Measurements from ENCODE around the gene JAKMIP1.

JAKMIP1 gene

DNA sequence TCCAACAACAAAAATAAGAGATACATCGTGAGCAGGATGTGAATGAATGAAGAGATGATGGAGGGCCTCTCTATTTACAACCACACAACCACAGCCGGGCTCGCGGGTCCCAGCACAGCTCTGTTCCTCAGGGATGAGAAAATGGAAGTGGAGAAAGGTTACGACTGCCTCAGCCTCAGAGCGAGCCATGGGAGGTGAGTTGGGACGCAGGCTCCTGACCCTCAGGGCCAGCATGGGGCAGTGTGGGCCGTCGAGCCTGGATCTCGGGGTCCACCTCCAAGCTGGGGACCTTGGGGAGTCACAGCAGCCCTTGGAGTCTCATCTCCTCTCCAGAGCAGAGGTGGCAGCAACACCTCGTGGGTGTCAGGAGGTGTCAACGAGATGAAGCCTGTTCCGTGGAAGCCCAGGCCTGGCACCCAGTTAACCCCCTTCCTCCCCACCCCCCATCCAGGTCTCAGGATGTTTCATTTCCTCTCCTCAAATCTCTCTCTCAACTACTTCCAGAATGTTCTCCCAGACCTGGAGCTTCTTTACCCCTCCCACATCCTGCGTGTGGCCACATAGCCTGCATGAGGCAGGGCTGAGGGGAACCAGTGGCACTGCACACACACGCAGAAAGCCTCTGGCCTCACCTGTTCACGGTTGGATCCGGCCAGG is 208.1 kb downstream of the JAKMIP1 start:
- no peak overlapping the region for H3K27ac ChIP-seq (ENCODE audit: insufficient read depth, low read length, poor library complexity, severe bottlenecking)
- DNase-seq, result no peak
- H3K36me3 ChIP-seq (ENCODE audit: control insufficient read depth, insufficient read depth, low read length), result no peaks in the 10 kb centered on the region
- H3K4me1 ChIP-seq (ENCODE audit: control insufficient read depth, insufficient read depth, low read length, poor library complexity, severe bottlenecking), result no peaks in the 10 kb centered on the region
- H3K4me3 ChIP-seq (ENCODE audit: insufficient read depth, low read depth, low read length, poor library complexity, severe bottlenecking), result no peak overlapping the region
- no peaks in the 10 kb centered on the region for H3K9me3 ChIP-seq (ENCODE audit: control insufficient read depth, low read length)
- no peaks in the 10 kb centered on the region for H3K27me3 ChIP-seq (replicated peaks; ENCODE audit: control insufficient read depth, insufficient read depth, low read length, poor library complexity, severe bottlenecking)

GRCh38 chr4:5991405-5991804 is 208.9 kb downstream of the JAKMIP1 start:
- DNase-seq, result no peak

GRCh38 chr4:5990446-5991160 is 209.7 kb downstream of the JAKMIP1 start:
- Histone ChIP-seq H3K27ac (ENCODE audit: insufficient read depth, low read length, poor library complexity, severe bottlenecking) (no peak overlapping the region), H3K4me3 (ENCODE audit: insufficient read depth, low read depth, low read length, poor library complexity, severe bottlenecking) (no peak overlapping the region), H3K9me3 (ENCODE audit: control insufficient read depth, low read length) (no peaks in the 10 kb centered on the region), H3K36me3 (ENCODE audit: control insufficient read depth, insufficient read depth, low read length) (no peaks in the 10 kb centered on the region), H3K4me1 (ENCODE audit: control insufficient read depth, insufficient read depth, low read length, poor library complexity, severe bottlenecking) (no peaks in the 10 kb centered on the region), H3K27me3 (replicated peaks; ENCODE audit: control insufficient read depth, insufficient read depth, low read length, poor library complexity, severe bottlenecking) (no peaks in the 10 kb centered on the region)
- no peak for DNase-seq

More at GRCh38 chr4:5991405-5991804, 208.9 kb downstream of the JAKMIP1 start:
- no peaks in the 10 kb centered on the region for H3K4me1 ChIP-seq (ENCODE audit: control insufficient read depth, insufficient read depth, low read length, poor library complexity, severe bottlenecking)
- H3K9me3 ChIP-seq (ENCODE audit: control insufficient read depth, low read length), result no peaks in the 10 kb centered on the region
- no peak overlapping the region for H3K27ac ChIP-seq (ENCODE audit: insufficient read depth, low read length, poor library complexity, severe bottlenecking)
- H3K36me3 ChIP-seq (ENCODE audit: control insufficient read depth, insufficient read depth, low read length), result no peaks in the 10 kb centered on the region
- H3K4me3 ChIP-seq (ENCODE audit: insufficient read depth, low read depth, low read length, poor library complexity, severe bottlenecking), result no peak overlapping the region
- no peaks in the 10 kb centered on the region for H3K27me3 ChIP-seq (replicated peaks; ENCODE audit: control insufficient read depth, insufficient read depth, low read length, poor library complexity, severe bottlenecking)

DNA sequence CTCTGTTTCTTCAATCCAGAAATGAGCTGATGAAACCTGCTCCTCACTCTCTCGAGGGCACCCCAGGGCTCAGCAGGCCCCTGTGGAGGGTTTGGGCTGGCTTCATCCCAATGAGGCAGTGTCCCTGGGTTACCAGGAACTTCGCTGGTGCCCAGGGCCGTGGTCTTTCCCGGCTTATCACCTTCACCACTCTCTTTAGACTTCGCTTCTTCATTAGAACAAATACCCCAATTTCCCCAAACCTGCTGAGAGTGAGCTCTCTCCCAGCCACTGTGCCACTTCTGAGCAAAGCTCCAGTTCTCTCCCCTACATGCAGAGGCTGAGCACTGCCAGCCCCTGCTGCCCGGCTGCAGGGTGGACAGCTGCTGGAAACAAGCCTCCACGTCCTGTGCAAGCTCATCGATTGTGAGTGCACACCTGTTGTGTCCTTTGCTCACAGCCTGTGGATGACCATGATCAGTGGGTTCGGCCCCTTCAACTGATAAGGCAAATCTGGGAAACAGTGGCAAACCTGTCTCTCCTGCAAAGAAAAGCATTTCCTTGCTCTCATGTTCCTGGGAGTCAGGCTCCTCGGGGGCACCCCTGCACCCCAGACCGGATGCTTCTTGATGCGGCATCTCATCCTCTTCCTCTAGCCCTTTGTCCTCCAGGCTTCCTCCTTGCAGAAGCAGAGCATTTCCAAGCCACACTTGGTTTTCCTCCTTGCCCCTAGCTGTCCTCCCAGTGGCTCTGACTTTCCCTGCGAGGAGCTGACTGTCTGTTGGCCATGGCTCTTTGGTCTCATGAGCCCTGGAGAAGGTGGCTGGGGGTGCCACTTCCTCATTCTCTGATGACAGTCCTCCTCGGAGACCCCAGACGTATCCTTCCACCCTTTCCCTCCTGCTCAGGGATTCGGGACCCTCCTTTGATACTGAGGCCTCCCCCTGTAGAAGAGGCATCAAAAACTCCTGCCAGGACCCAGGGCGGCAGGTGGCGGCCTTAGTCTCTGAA is 210.8 kb downstream of the JAKMIP1 start:
- H3K4me3 ChIP-seq (ENCODE audit: insufficient read depth, low read depth, low read length, poor library complexity, severe bottlenecking), result no peak overlapping the region
- H3K27ac ChIP-seq (ENCODE audit: insufficient read depth, low read length, poor library complexity, severe bottlenecking), result no peak overlapping the region
- H3K36me3 ChIP-seq (ENCODE audit: control insufficient read depth, insufficient read depth, low read length), result no peaks in the 10 kb centered on the region
- DNase-seq, result no peak
- no peaks in the 10 kb centered on the region for H3K9me3 ChIP-seq (ENCODE audit: control insufficient read depth, low read length)
- H3K27me3 ChIP-seq (replicated peaks; ENCODE audit: control insufficient read depth, insufficient read depth, low read length, poor library complexity, severe bottlenecking), result no peaks in the 10 kb centered on the region
- no peaks in the 10 kb centered on the region for H3K4me1 ChIP-seq (ENCODE audit: control insufficient read depth, insufficient read depth, low read length, poor library complexity, severe bottlenecking)

DNA sequence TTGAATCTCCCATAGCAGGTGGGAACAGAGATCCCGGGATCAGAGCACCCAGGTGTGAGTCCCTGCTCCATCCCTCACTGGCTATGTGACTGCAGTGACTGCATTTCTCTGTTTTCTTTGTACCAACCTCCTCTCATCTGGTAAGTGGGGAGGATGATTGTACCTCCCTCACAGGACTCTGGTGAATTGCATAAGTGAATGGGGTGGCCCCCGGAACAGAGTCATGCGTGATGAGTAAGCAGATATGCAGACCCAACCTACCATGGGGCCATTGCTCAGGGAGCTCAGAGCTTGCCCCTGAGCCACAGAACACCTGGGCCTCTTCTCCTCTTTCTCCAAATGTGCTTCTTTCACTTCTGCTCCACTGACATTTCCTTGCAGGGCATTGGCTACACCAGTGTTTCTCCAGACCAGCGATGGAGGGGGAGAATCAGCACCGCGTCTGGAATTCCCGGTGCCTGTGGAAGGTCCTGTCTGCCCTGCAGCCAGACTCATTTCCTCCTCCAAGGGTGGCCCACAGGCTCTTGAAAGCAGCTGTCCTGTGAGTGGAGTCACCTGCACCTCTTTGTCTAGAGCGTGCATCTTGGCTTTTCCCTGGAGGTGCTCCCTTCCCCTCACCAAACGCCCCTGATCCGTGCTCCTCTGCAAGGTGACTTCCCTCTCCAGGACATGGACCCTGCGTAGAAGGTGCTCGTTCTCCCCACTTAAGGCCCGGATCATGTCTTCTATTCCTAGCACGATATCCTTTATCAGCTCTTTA is 212.1 kb downstream of the JAKMIP1 start:
- Histone ChIP-seq H3K27me3 (replicated peaks; ENCODE audit: control insufficient read depth, insufficient read depth, low read length, poor library complexity, severe bottlenecking) (no peaks in the 10 kb centered on the region), H3K4me1 (ENCODE audit: control insufficient read depth, insufficient read depth, low read length, poor library complexity, severe bottlenecking) (no peaks in the 10 kb centered on the region), H3K36me3 (ENCODE audit: control insufficient read depth, insufficient read depth, low read length) (no peaks in the 10 kb centered on the region), H3K9me3 (ENCODE audit: control insufficient read depth, low read length) (no peaks in the 10 kb centered on the region), H3K4me3 (ENCODE audit: insufficient read depth, low read depth, low read length, poor library complexity, severe bottlenecking) (no peak overlapping the region), H3K27ac (ENCODE audit: insufficient read depth, low read length, poor library complexity, severe bottlenecking) (no peak overlapping the region)
- DNase-seq, result no peak

DNA sequence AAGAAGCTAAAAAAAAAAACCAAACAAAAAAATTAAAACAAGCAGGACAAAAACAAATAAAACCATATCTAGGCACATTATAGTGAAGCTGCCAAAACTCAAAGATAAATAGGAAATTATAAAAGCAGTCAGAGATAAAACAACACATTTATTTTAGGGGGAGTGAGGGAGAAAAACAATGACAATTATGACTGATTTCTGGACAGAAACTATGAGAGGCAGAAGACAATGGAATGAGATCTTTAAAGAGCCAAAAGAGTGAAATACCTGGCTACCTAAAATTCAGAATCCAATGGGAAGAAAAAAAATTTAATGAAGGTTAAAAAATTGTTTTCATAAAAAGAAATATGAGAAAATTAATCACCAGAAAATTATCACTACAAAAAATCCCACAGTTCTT is 215.5 kb downstream of the JAKMIP1 start:
- H3K4me3 ChIP-seq (ENCODE audit: insufficient read depth, low read depth, low read length, poor library complexity, severe bottlenecking), result no peak overlapping the region
- H3K9me3 ChIP-seq (ENCODE audit: control insufficient read depth, low read length), result no peaks in the 10 kb centered on the region
- H3K36me3 ChIP-seq (ENCODE audit: control insufficient read depth, insufficient read depth, low read length), result no peaks in the 10 kb centered on the region
- no peaks in the 10 kb centered on the region for H3K4me1 ChIP-seq (ENCODE audit: control insufficient read depth, insufficient read depth, low read length, poor library complexity, severe bottlenecking)
- H3K27me3 ChIP-seq (replicated peaks; ENCODE audit: control insufficient read depth, insufficient read depth, low read length, poor library complexity, severe bottlenecking), result no peaks in the 10 kb centered on the region
- no peak for DNase-seq
- no peak overlapping the region for H3K27ac ChIP-seq (ENCODE audit: insufficient read depth, low read length, poor library complexity, severe bottlenecking)

- H3K27me3 ChIP-seq (replicated peaks; ENCODE audit: control insufficient read depth, insufficient read depth, low read length, poor library complexity, severe bottlenecking), result no peaks in the 10 kb centered on the region
- no peaks in the 10 kb centered on the region for H3K9me3 ChIP-seq (ENCODE audit: control insufficient read depth, low read length)
- no peak overlapping the region for H3K4me3 ChIP-seq (ENCODE audit: insufficient read depth, low read depth, low read length, poor library complexity, severe bottlenecking)
- H3K36me3 ChIP-seq (ENCODE audit: control insufficient read depth, insufficient read depth, low read length), result no peaks in the 10 kb centered on the region
- H3K4me1 ChIP-seq (ENCODE audit: control insufficient read depth, insufficient read depth, low read length, poor library complexity, severe bottlenecking), result no peaks in the 10 kb centered on the region
- DNase-seq, result no peak
- no peak overlapping the region for H3K27ac ChIP-seq (ENCODE audit: insufficient read depth, low read length, poor library complexity, severe bottlenecking)
These were observed 218.0 kb downstream of the JAKMIP1 start for GRCh38 chr4:5982156-5982973.

GRCh38 chr4:5980436-5981155 is 219.8 kb downstream of the JAKMIP1 start:
- Histone ChIP-seq H3K36me3 (ENCODE audit: control insufficient read depth, insufficient read depth, low read length) (no peaks in the 10 kb centered on the region), H3K9me3 (ENCODE audit: control insufficient read depth, low read length) (no peaks in the 10 kb centered on the region), H3K4me1 (ENCODE audit: control insufficient read depth, insufficient read depth, low read length, poor library complexity, severe bottlenecking) (no peaks in the 10 kb centered on the region), H3K27me3 (replicated peaks; ENCODE audit: control insufficient read depth, insufficient read depth, low read length, poor library complexity, severe bottlenecking) (no peaks in the 10 kb centered on the region), H3K27ac (ENCODE audit: insufficient read depth, low read length, poor library complexity, severe bottlenecking) (no peak overlapping the region), H3K4me3 (ENCODE audit: insufficient read depth, low read depth, low read length, poor library complexity, severe bottlenecking) (no peak overlapping the region)
- DNase-seq, result no peak

All from effector memory CD4-positive, alpha-beta T cell (primary cell).